DND-41 (cell line): ENCODE measurements around the gene ZNF790.

Experiments used
- EZH2 ChIP-seq: IDR thresholded peaks from 3 replicates; pipeline ENCODE4 v1.6.1; 2012; ENCODE audit warnings: borderline replicate concordance, low read depth, mild to moderate bottlenecking, moderate library complexity, low read length, inconsistent platforms; ENCODE audit not compliant: severe bottlenecking
- TF ChIP-seq, protein P1 (sequence below): IDR thresholded peaks from 2 replicates; pipeline ENCODE4 v1.5.1; 2012; ENCODE audit warnings: borderline replicate concordance, low read length, moderate library complexity, mild to moderate bottlenecking; ENCODE audit not compliant: poor library complexity, severe bottlenecking; ENCODE audit errors: extremely low read depth

DNA sequence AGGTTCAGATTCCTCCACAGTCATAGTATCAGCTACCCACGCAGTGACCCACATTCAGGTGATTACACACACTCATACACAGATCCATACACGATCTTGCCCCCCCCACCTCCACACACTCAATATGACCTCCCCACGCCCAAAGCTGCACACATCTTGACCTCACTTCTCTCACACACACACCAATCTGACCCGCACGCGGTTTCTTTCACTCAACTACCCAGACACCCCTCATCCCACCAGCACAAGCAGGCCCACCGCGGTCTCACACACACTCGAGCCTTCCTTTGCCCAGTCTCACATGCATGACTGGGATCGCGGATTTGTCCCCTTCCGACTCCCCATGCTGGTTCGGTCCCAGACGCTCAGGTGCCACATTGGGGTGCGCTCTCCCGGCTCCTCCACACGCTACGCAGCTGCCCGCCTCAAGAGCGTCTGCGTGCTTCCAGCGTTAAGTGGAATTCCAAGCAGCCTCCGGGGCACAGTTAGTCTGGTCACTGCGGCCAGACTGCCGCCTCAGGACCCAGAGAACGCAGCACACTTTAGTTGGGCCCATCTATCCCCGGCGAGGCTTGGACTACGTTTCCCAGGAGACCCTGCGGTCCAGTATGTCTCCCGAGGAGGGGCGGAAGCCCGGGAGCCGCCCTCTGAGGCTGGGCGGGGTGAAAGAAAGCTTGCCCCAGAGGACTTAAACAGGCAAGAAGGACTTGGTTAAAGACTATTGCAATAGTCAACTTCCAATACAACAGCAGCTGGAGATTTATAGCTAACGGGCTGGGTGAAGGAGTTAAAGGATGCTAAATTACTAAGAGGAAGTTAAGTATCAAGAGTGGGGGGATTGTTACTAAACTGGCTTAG is 11.7 kb upstream of the ZNF790 start:
- no peak for TF ChIP-seq EZH2
- TF ChIP-seq, protein P1, sequence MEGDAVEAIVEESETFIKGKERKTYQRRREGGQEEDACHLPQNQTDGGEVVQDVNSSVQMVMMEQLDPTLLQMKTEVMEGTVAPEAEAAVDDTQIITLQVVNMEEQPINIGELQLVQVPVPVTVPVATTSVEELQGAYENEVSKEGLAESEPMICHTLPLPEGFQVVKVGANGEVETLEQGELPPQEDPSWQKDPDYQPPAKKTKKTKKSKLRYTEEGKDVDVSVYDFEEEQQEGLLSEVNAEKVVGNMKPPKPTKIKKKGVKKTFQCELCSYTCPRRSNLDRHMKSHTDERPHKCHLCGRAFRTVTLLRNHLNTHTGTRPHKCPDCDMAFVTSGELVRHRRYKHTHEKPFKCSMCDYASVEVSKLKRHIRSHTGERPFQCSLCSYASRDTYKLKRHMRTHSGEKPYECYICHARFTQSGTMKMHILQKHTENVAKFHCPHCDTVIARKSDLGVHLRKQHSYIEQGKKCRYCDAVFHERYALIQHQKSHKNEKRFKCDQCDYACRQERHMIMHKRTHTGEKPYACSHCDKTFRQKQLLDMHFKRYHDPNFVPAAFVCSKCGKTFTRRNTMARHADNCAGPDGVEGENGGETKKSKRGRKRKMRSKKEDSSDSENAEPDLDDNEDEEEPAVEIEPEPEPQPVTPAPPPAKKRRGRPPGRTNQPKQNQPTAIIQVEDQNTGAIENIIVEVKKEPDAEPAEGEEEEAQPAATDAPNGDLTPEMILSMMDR = no peak
